ENCODE measurements around the gene KRAS.

DNA sequence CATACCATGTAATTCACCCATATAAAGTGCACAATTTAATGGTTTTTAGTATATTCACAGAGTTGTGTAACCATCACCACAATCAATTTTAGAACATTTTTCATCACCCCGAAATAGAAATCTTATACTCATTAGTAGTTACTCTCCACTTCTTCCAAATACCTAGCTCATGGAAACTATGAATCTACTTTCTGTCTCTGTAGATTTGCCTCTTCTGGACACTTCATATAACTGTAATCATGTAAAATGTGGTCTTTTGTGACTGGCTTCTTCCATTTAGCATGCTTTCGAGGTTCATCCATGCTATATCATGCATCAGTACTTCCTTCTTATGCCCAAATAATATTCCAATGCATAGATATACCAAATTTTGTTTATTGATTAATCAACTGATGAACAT is 66.6 kb downstream of the KRAS start:
- TF ChIP-seq, protein P1, sequence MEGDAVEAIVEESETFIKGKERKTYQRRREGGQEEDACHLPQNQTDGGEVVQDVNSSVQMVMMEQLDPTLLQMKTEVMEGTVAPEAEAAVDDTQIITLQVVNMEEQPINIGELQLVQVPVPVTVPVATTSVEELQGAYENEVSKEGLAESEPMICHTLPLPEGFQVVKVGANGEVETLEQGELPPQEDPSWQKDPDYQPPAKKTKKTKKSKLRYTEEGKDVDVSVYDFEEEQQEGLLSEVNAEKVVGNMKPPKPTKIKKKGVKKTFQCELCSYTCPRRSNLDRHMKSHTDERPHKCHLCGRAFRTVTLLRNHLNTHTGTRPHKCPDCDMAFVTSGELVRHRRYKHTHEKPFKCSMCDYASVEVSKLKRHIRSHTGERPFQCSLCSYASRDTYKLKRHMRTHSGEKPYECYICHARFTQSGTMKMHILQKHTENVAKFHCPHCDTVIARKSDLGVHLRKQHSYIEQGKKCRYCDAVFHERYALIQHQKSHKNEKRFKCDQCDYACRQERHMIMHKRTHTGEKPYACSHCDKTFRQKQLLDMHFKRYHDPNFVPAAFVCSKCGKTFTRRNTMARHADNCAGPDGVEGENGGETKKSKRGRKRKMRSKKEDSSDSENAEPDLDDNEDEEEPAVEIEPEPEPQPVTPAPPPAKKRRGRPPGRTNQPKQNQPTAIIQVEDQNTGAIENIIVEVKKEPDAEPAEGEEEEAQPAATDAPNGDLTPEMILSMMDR (IDR thresholded peaks at IDR 0.05): no peak
- TF ChIP-seq POLR2A (IDR thresholded peaks at IDR 0.05): no peak

Measured in body of pancreas (tissue), 4 donors.